Osteoblast (primary cell): ENCODE results near the gene NLRP5. TPM values are rescaled to one million over a fixed set of nuclear protein-coding genes. Genes with fewer than 3 reads are reported as not detected.
"Not testable (repeated sequence)": the region's sequence is repeated elsewhere in the genome, so short reads cannot be mapped to it uniquely, and the experiment has no call there.

ENCODE experiments used
- DNase-seq: peaks from one replicate; pipeline ENCODE4 v3.0.0; 2011; ENCODE audit warnings: low spot score, mixed read lengths; ENCODE audit not compliant: insufficient read length; ENCODE audit errors: missing footprints
- H2AFZ ChIP-seq: 2 replicates; pipeline ENCODE4 v1.6.0; 2011; ENCODE audit warnings: mild to moderate bottlenecking, low read length
- H3K27ac ChIP-seq: 2 replicates; pipeline ENCODE4 v1.5.1; 2011; ENCODE audit warnings: mild to moderate bottlenecking, low read depth, low read length, moderate library complexity
- H3K27me3 ChIP-seq: 2 replicates; pipeline ENCODE4 v1.6.0; 2012; ENCODE audit warnings: mild to moderate bottlenecking, control low read depth, inconsistent platforms, low read length, moderate library complexity; ENCODE audit not compliant: insufficient read depth
- H3K36me3 ChIP-seq: 2 replicates; pipeline ENCODE4 v1.5.1; 2011; ENCODE audit warnings: mild to moderate bottlenecking, low read length, control low read depth, moderate library complexity; ENCODE audit not compliant: insufficient read depth
- H3K4me1 ChIP-seq: 2 replicates; pipeline ENCODE4 v1.5.1; 2011; ENCODE audit warnings: mild to moderate bottlenecking, low read length, control low read depth, moderate library complexity; ENCODE audit not compliant: insufficient read depth
- H3K4me2 ChIP-seq: 2 replicates; pipeline ENCODE4 v1.6.0; 2011; ENCODE audit warnings: mild to moderate bottlenecking, low read length; ENCODE audit not compliant: insufficient read depth
- H3K4me3 ChIP-seq: fragments of 200-600 bp; sonication (generic); 3 replicates; pipeline ENCODE4 v1.5.1; 2012; ENCODE audit warnings: mild to moderate bottlenecking, low read length, inconsistent platforms; ENCODE audit not compliant: insufficient read depth
- H3K79me2 ChIP-seq: 2 replicates; pipeline ENCODE4 v1.6.0; 2012; ENCODE audit warnings: mild to moderate bottlenecking, low read length, control low read depth, inconsistent platforms; ENCODE audit not compliant: insufficient read depth
- H3K9me3 ChIP-seq: 2 replicates; pipeline ENCODE4 v1.5.1; 2011; ENCODE audit warnings: low read depth, low read length, control low read depth
- H4K20me1 ChIP-seq: 2 replicates; pipeline ENCODE4 v1.6.0; 2012; ENCODE audit warnings: mild to moderate bottlenecking, low read length, control low read depth; ENCODE audit not compliant: insufficient read depth
- total RNA-seq: library from RNA; depleted of rRNA; stranded (reverse); fragments of >200 nt; gene quantifications from 2 replicates; pipeline ENCODE4 v1.2.3, GENCODE V29; 2012
- TF ChIP-seq, protein P1 (sequence below): IDR thresholded peaks from 2 replicates; pipeline ENCODE4 v1.5.1; 2011; ENCODE audit warnings: mild to moderate bottlenecking, low read depth, low read length, moderate library complexity; ENCODE audit errors: extremely low read depth

NLRP5 gene
- total RNA-seq, 1 donor: not detected

DNA sequence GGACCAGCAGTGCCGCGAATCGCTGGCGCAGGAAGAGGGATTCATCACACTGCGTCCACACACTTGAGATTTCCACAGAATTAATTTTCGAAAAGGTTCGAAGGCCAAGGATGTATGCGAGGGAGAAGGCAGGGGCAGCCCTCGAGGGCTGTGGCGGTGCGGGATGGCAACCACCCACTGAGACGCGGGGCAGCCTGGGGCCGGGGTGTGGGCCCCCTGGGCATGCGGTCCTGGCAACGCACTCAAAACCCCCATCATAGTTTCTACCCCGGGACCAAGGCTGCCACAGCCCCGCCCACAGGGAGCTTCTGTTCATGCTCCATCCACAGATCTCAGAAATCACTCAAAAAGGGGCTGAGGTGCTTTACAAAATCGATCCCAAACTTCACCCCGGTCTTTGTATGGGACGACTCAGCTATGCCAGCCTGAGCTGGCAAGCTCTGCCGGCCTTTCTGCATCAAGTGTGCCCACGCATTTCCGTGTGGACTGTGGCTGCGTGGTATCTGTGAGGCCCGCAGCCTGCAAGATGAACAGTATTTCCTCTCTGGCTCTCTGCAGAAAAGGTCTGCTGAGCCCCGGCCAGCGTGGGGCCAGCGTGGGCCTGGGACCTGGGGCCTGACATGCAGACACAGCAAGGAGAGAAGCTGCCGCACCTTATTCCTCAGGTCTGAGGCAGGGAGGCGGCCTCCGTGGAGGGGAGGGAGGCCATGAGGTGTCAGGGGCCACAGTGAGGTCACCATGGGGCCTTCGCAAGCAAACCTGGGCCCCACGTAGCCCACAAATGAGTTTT lies 115.4 kb downstream of the NLRP5 start:
- peak; percentile 78 for DNase-seq
- H2AFZ ChIP-seq: no peak overlapping the region
- H3K27ac ChIP-seq: no peak overlapping the region
- TF ChIP-seq, protein P1, sequence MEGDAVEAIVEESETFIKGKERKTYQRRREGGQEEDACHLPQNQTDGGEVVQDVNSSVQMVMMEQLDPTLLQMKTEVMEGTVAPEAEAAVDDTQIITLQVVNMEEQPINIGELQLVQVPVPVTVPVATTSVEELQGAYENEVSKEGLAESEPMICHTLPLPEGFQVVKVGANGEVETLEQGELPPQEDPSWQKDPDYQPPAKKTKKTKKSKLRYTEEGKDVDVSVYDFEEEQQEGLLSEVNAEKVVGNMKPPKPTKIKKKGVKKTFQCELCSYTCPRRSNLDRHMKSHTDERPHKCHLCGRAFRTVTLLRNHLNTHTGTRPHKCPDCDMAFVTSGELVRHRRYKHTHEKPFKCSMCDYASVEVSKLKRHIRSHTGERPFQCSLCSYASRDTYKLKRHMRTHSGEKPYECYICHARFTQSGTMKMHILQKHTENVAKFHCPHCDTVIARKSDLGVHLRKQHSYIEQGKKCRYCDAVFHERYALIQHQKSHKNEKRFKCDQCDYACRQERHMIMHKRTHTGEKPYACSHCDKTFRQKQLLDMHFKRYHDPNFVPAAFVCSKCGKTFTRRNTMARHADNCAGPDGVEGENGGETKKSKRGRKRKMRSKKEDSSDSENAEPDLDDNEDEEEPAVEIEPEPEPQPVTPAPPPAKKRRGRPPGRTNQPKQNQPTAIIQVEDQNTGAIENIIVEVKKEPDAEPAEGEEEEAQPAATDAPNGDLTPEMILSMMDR: no peak
- H3K79me2 ChIP-seq: peaks cover 86% of the 10 kb centered on the region
- no peaks in the 10 kb centered on the region for H3K27me3 ChIP-seq
- H3K4me1 ChIP-seq: no peaks in the 10 kb centered on the region
- H3K36me3 ChIP-seq: peaks cover 15% of the 10 kb centered on the region
- H3K4me3 ChIP-seq: no peak overlapping the region
- peaks cover 44% of the 10 kb centered on the region for H4K20me1 ChIP-seq
- no peak overlapping the region for H3K4me2 ChIP-seq
- H3K9me3 ChIP-seq: no peaks in the 10 kb centered on the region

- H2AFZ ChIP-seq: no peak overlapping the region
- no peak overlapping the region for H3K4me3 ChIP-seq
- H3K36me3 ChIP-seq: peaks cover 11% of the 10 kb centered on the region
- TF ChIP-seq, protein P1: no peak
- no peaks in the 10 kb centered on the region for H3K4me1 ChIP-seq
- H3K9me3 ChIP-seq: no peaks in the 10 kb centered on the region
- H4K20me1 ChIP-seq: peaks cover 49% of the 10 kb centered on the region
- no peaks in the 10 kb centered on the region for H3K27me3 ChIP-seq
- H3K4me2 ChIP-seq: no peak overlapping the region
- H3K79me2 ChIP-seq: peaks cover 87% of the 10 kb centered on the region
- DNase-seq: peak; percentile 87
- no peak overlapping the region for H3K27ac ChIP-seq
Measured at GRCh38 chr19:56103027-56103614, 116.5 kb downstream of the NLRP5 start.

- Histone ChIP-seq H2AFZ (no peak overlapping the region), H3K9me3 (no peaks in the 10 kb centered on the region), H3K4me2 (no peak overlapping the region), H3K4me1 (peaks cover 12% of the 10 kb centered on the region), H3K27me3 (no peaks in the 10 kb centered on the region), H4K20me1 (peaks cover 61% of the 10 kb centered on the region), H3K79me2 (peaks cover 92% of the 10 kb centered on the region), H3K4me3 (no peak overlapping the region), H3K36me3 (peaks cover 11% of the 10 kb centered on the region), H3K27ac (no peak overlapping the region)
- TF ChIP-seq, protein P1: no peak
- DNase-seq: peak; percentile 67
Measured at GRCh38 chr19:56104423-56104822, 117.8 kb downstream of the NLRP5 start.

DNA sequence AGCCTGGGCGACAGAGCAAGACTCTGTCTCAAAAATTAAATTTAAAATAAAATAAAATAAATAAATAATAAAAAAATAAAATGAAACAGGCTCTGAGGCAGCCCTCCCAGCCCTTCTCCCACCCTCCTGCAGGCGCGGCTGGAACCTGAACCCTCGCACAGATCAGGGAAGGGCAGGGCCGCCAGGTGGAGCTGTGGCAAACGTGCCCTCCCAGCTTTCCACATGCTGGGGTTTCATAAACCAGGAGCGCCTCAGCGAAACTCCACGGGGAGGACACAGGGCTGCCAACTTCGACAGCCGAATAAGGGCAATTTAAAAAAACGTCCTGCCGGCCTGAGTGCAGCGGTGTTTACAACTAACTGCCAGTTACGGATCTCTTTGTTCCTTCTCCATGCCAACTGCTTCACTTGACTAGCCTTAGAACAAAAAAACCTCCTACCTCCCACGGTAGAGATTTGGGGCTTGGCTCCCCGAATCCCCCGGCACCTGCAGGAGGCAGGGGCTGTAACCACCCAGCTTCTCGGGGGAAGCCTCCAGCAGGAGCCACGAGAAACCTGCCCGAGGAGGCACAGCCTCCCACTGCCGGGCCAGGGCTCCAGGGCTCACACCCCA lies 118.6 kb downstream of the NLRP5 start:
- Histone ChIP-seq H3K27me3 (no peaks in the 10 kb centered on the region), H3K79me2 (peaks cover 92% of the 10 kb centered on the region), H3K9me3 (no peaks in the 10 kb centered on the region), H3K4me3 (no peak overlapping the region), H4K20me1 (peaks cover 62% of the 10 kb centered on the region), H3K27ac (no peak overlapping the region), H3K4me2 (peak overlapping the region; percentile 5), H2AFZ (no peak overlapping the region), H3K36me3 (peaks cover 11% of the 10 kb centered on the region), H3K4me1 (peaks cover 12% of the 10 kb centered on the region)
- DNase-seq: peak; percentile 98
- TF ChIP-seq, protein P1: peak; percentile 56

DNA sequence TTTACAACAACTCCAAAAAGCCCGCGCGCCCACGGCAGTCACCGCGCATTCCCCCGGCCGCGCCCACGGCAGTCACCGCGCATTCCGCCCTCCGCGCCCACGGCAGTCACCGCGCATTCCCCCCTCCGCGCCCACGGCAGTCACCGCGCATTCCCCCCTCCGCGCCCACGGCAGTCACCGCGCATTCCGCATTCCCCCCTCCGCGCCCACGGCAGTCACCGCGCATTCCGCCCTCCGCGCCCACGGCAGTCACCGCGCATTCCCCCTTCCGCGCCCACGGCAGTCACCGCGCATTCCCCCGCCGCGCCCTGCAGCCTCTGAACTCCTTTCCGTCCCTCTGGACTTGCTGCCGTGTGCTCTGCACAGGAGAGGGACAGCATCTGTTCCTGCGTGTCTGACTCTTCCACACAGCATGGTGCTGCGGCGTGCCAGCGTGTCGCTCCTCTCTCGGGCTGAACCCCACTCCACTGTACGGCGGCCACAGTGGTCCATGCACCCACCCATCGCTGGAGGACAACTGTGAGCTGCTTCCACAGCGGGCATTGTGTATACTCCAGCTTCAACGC lies 119.3 kb downstream of the NLRP5 start:
- H4K20me1 ChIP-seq: peaks cover 67% of the 10 kb centered on the region
- H3K27ac ChIP-seq, H3K27me3 ChIP-seq, H2AFZ ChIP-seq, H3K9me3 ChIP-seq, H3K4me3 ChIP-seq, H3K4me2 ChIP-seq, DNase-seq: not testable (repeated sequence)
- peaks cover 11% of the 10 kb centered on the region for H3K36me3 ChIP-seq
- peaks cover 18% of the 10 kb centered on the region for H3K4me1 ChIP-seq
- H3K79me2 ChIP-seq: peaks cover 93% of the 10 kb centered on the region
